ENCODE data around the gene ERVH48-1. TPM values are rescaled to one million over a fixed set of nuclear protein-coding genes. Genes with fewer than 3 reads are reported as not detected.

The ERVH48-1 gene
- total RNA-seq, 1 donor from 2014 or later, result 0.59 TPM

- H3K9me3 Mint-ChIP-seq (ENCODE audit: unreplicated experiment), result no peaks in the 10 kb centered on the region
- H3K27me3 Mint-ChIP-seq (ENCODE audit: unreplicated experiment), result no peaks in the 10 kb centered on the region
- no peak overlapping the region for H3K4me3 Mint-ChIP-seq (ENCODE audit: unreplicated experiment)
- TF ChIP-seq CTCF (IDR thresholded peaks at IDR 0.05; ENCODE audit: partially characterized antibody, unreplicated experiment), result no peak
- peaks cover 12% of the 10 kb centered on the region for H3K36me3 Mint-ChIP-seq (ENCODE audit: unreplicated experiment)
- H3K4me1 Mint-ChIP-seq (ENCODE audit: low read depth, unreplicated experiment), result no peaks in the 10 kb centered on the region
- no peak for DNase-seq
- no peak overlapping the region for H3K27ac Mint-ChIP-seq (ENCODE audit: unreplicated experiment)
Observed at GRCh38 chr21:42906233-42906632, 19.2 kb downstream of the ERVH48-1 start.

DNA sequence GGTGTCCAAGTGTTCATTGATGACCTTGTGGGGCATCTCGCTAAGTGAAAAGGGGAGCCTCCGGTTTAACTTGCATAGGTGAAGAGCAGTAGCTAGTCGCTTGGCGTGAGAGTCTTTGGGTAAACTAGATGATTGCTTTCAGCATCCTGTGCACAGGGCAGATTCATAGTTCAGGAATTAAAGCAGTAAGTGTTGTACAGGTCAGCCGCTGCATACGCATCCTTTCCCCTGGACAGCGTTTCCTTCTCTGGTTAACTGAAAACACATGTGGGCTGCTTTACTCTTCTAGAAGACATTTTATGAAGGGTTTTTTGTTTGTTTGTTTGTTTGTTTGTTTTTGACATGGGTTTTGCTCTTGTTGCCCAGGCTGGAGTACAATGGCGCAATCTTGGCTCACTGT is 20.2 kb downstream of the ERVH48-1 start:
- Mint-ChIP-seq H3K9me3 (ENCODE audit: unreplicated experiment) (no peaks in the 10 kb centered on the region), H3K4me1 (ENCODE audit: low read depth, unreplicated experiment) (no peaks in the 10 kb centered on the region), H3K4me3 (ENCODE audit: unreplicated experiment) (no peak overlapping the region), H3K27me3 (ENCODE audit: unreplicated experiment) (no peaks in the 10 kb centered on the region), H3K27ac (ENCODE audit: unreplicated experiment) (no peak overlapping the region), H3K36me3 (ENCODE audit: unreplicated experiment) (peaks cover 12% of the 10 kb centered on the region)
- DNase-seq, result no peak
- TF ChIP-seq CTCF (IDR thresholded peaks at IDR 0.05; ENCODE audit: partially characterized antibody, unreplicated experiment), result no peak

- Mint-ChIP-seq H3K36me3 (ENCODE audit: unreplicated experiment) (peaks cover 12% of the 10 kb centered on the region), H3K9me3 (ENCODE audit: unreplicated experiment) (no peaks in the 10 kb centered on the region), H3K4me1 (ENCODE audit: low read depth, unreplicated experiment) (no peaks in the 10 kb centered on the region), H3K27me3 (ENCODE audit: unreplicated experiment) (no peaks in the 10 kb centered on the region), H3K27ac (ENCODE audit: unreplicated experiment) (no peak overlapping the region), H3K4me3 (ENCODE audit: unreplicated experiment) (no peak overlapping the region)
- TF ChIP-seq CTCF (IDR thresholded peaks at IDR 0.05; ENCODE audit: partially characterized antibody, unreplicated experiment), result no peak
- no peak for DNase-seq
Observed at GRCh38 chr21:42903817-42904216, 21.6 kb downstream of the ERVH48-1 start.

DNA sequence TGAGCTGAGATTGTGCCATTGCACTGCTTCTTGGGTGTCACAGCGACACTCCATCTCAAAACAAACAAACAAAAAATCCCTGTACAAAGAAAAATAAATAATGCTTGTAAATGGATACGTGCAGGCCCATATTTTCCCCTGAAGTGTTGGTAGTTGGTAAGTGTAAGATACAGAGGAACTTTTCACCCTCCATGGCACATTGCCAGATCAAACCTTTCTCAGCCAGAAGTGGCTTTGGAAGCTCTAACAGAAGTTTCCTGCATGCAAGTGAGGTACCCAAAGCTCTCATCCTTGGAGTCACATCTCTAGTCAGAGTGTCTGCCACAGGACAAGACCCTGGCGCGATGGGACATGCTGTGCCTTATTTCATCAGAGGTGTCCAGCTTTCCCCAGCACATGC is 25.0 kb downstream of the ERVH48-1 start:
- no peaks in the 10 kb centered on the region for H3K36me3 Mint-ChIP-seq (ENCODE audit: unreplicated experiment)

More for the DNA sequence above, 25.0 kb downstream of the ERVH48-1 start:
- Mint-ChIP-seq H3K27ac (ENCODE audit: unreplicated experiment) (no peak overlapping the region), H3K4me3 (ENCODE audit: unreplicated experiment) (no peak overlapping the region), H3K27me3 (ENCODE audit: unreplicated experiment) (no peaks in the 10 kb centered on the region), H3K9me3 (ENCODE audit: unreplicated experiment) (no peaks in the 10 kb centered on the region), H3K4me1 (ENCODE audit: low read depth, unreplicated experiment) (no peaks in the 10 kb centered on the region)
- no peak for TF ChIP-seq CTCF (IDR thresholded peaks at IDR 0.05; ENCODE audit: partially characterized antibody, unreplicated experiment)
- DNase-seq, result no peak
